ENCODE measurements around the gene INSYN1.
"Not testable (repeated sequence)": the region's sequence is repeated elsewhere in the genome, so short reads cannot be mapped to it uniquely, and the experiment has no call there.

Gene INSYN1, protein sequence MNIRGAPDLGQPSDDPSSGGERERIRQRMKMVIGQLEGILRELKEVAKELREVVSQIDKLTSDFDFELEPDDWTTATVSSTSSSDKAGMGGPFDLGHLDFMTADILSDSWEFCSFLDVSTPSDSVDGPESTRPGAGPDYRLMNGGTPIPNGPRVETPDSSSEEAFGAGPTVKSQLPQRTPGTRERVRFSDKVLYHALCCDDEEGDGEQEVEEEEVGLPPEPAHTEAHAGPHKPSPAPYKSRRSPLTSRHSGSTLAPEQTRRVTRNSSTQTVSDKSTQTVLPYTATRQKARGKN

DNA sequence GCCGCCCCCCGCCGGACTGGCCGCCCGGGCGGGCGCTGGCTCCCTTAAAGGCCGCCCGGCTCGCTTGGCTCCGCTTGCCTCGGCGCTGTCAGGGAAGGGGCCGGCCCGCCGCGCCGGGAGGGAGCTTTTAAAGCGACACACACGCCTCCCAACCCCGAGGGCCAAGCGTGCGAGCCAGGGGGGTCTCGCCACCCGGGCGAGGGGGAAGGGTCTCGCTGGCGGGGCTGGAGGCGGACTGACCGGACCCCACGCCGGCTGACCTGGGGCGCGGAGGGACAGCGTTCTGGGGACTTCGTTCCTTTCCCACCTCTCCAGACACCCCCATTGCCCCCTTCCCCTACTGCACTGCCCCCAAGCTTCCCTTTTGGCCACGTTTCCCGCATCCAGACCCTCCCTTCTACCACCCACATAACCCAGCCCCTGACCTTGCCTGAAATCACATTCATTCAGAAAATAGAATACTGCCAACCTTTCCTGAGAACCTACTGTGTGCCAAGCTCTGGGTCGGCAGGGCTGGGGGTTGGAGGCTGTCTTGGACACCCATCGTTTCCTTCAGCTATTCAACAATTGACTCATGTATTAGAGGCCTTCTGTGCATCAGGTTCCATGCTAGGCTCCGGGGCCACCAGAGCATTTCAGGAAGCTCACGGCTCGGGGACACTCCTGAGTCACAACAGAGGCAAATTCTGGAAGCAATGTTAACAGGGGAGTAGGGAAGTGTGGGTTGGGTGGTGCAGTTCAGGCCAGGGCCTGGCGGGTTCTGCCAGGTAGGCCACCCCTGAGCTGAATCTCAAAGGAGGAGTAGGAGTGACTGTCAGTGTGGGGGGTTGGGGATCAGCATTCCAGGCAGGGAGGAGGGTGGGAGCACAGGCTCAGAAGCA is at the start of gene INSYN1:
INSYN1 (minus strand) TSS at position 102 of the 881 bp plus-strand sequence. CDS start 2,221 bp downstream, outside the sequence.
- no peak for DNase-seq

DNA sequence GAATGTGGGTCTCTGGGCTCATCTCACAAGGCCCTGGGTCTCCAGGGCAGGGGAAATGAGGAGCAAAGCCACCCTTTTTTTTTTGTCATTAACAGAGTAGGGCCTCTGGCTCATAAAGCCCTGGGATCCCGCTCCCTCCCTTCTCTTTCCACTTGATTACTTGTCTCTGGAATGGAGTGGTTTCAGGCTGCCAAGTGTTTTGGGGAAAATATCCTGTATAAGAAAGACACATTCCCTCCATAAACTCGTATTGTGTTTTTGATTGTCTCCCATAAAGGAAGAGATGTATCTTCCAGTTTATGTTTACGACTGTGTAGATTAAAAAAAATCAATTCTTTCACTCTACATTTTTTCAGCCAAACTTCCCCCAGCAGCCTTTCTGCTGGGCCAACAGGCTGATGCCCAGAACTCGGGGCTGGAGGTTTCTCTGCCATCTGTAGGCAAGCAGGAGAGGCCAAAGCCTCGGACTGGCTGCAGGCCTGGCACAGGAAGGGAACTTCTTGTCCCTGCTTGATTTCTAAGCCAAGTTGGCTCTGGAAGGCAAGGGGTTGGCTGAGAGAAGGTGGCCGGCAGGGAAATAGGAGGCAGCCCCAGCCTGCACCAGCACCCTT is 49.4 kb upstream of the INSYN1 start:
- no peak for DNase-seq

DNA sequence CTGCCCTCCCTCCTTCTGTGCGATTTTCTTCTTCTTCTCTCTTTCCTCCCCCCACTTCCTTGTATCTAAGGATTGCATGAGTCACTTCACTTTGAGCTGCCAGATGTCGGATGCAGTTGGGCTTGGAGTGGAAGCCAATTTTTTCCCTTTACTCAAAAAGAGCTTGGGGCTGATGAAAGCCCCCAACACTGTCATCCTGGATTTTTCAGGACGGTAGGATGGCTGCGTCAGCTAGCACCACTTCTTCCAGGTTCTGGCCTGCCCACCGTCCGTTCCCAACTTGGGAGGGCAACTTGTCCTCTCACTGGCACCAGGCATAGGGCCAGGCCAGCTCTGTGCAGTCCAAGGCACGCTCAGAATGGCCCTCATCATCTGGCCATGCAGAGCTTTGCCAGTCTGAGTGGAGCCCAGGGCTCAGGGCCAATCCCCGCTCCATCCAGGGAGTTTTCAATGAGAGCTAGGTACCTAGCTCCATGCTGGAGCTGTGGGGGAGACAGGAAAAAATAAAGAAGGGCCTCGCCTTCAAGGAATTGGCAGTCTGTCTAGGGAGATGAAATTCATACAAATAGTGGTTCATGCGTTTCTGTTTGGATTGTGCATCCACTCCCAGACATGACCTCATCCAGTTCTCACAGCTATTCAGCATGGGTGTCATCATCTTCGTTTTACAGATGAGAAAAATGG is 47.7 kb upstream of the INSYN1 start:
- no peak for DNase-seq

DNA sequence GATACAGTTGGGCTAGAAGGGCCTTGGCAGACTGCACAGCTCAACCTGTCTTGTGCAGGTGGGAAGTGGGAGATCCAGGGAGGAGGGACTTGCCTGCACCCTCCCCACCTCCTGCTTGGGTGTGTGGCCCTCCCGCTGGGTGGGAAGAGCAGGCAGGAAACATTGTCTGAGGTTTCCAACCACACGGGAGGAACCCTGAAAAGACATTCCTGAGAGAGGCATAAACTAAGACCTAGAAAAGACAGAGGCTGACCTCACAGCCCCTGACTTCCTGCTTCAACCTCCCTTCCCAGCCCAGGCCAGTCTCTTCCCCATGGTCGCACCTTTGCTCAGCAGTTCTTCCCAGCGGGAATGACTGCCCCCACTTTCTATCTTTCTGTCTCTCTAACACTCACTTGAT is 46.3 kb upstream of the INSYN1 start:
- DNase-seq = no peak

DNA sequence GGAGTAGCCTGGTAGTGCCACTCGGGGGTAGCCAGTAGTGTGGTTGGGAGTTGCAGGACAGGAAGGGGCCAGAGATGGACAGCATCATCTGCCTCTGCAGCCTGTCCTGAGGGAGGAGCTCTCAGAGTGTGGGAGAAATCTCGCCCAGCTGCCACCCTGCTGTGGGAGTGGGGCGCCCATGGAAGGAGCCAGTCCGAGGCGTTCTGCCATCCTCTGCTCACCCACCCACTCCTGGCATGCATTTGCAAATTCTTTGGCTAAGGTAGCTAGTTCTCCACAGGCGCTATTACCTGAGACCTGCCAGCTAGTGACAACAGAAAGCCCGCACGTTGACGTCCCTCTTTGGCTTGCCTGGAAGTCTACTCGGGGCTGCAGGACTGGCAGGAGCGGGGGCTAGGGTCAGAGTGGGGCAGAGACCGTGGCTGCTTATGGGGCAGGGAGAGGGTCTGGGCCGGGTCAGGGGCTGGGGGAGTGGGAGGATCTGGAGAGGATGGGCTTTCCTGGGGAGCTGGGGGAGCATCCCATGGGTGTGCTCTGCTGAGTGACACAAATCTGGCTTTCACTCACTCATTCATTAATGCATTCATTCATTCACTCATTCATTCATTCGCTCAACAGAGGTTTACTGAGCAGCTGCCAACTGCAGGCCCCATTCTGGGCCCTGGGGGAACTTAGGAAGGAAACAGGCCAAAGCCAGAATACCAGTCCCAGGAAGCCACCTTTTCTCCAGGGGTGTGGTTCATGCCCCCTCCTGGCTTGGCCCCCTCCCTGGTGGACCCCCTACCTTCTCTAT is 44.4 kb upstream of the INSYN1 start:
- DNase-seq = no peak

DNA sequence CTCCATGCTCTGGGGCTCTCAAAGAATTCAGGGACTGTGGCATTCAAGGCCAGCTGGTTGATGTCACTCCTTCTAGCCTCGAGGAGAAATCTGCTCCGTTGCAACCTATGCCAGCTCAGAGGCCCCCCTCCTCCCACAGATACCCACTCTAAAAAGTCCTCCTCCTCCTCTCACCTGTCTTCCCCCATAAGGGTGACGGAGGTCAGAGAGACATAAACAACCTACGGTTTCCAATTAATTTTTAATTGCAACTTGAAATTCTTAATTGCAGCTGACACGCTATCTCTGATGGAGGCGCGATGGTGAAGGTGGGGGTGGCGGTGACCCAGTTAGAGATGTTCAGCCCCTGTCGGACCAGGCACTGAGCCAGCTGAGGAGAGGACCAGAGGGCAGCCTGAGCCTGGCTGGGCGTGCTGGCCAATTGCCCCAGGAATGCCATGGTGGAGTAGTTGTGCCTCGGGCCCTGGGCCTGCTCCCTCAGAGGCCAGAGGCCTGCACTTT is 43.2 kb upstream of the INSYN1 start:
- DNase-seq = no peak

DNA sequence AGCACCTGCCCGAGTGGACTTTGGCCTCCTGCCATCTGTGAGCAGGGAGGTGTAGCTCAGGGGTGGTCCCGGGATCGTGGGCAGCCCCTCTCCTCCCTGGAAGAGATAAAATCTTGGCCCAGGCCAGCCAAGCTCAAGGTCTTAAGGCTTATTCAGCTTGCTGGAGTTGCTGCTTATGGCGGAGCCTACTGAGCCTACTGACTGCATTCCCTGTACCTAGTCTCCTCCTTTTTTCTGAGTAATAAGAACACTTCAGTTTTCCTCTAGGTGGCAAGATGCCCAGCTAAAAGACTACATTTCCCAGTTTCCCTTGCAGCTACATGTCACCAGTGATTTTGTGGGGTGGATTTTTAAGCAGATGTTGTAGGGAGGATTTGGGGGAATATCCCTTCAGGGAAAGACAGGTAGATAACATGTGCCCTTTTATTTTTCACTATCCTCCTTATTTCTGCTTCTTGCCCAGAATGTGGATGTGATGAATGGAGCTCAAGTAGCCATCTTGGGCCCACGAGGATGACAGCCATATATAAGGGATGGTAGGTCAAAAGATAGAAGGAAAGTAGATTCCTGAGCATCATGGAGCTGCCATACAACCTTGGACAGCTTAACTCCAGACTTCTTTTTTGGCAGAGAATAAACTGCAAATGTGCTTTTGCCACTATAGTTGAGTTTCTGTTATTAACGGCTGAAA is 41.4 kb upstream of the INSYN1 start:
- no peak for DNase-seq

DNA sequence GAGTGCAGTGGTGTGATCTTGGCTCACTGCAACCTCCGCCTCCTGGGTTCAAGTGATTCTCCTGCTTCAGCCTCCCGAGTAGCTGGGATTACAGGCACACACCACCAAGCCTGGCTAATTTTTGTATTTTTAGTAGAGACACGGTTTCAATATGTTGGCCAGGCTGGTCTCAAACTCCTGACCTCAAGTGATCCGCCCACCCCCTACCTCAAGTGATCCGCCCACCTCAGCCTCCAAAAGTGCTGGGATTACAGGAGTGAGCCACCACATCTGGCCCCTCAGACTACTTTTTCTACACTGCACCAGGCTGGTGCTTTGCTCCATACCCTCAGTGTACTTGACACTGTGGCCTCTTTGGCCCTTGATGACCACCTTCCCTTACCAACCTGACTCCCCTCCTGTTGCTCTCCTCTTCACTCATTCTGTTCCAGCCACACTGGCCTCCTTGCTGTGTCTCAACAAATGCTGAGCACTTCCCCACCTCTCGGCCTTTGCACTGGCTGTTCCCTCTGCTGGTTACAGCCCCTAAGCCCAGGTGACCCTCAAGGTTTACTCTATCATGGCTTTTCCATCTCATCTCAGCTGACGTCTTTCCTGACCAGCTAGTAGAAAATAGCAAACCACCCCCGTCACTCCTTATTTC is 39.9 kb upstream of the INSYN1 start:
- DNase-seq = not testable (repeated sequence)

DNA sequence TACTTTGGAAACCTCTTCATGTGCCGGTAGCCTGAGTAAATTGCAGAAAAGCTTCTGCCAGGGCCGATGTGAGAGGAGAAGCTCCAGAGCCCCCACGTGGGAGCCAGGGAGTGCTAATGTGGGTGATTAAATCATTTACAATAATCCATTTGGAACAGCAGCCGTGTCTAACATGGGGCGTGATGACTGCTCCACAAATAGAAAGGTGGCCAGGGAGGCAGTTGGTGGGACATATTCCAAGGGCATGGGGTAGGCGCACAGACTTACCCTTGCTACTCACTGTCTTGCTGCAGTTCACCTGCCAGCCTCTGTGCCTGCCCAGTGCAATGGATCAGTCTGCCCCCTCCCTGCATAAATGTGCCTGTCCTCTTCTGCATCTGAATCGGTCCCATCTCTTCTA is 39.3 kb upstream of the INSYN1 start:
- DNase-seq = no peak

DNA sequence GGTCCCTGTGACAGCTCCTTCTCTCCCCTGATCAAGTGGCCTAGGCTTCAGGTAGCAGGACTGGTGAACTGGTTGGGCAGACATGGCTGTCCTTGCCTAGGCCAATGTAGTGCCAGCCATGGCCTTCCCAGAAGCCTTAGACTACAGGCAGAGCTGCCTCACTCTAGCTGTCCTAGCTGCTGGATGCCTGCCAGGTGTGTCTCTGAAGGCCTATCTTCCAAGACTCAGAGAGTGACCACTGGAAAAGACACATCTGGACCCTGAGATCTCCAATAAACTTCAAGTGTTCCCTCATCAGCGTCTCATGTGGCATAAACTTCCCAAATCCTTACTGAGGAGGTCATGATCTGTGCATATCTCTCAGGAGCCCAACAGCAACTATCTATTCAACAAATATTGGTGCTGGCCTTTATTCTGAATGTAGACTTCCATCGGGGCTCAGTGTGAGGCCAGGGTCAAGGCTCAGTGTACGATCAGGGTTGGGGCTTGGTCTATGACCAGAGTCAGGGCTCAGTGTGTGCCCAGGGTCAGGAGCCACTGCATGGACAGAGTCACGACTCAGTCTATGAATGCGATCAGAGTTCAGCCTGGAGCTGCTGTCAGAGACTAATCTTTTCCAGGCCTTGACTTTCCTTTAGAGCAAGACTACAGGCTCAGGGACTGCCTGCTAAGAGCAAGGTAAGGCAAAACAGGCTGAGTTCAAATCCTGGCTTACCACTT is 36.5 kb upstream of the INSYN1 start:
- DNase-seq = no peak

DNA sequence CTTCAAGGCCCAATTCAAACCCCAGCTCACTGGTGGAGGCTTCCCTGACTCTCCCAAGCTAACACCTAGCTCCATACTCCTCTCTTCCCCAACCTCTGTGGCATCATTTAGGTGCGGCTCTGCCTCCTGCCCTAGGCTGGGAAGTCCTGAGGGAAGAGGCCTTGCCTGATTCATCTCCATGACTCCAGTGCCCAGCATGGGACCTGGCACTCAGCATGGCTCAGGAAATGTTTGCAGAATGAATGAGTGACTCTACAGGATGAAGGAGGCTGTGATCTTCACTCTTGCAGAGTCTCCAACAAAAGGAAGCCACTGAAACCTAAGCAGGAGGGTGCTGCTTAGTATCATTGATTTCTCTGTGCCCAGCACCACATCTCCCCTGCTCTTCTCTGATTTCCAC is 34.5 kb upstream of the INSYN1 start:
- no peak for DNase-seq

DNA sequence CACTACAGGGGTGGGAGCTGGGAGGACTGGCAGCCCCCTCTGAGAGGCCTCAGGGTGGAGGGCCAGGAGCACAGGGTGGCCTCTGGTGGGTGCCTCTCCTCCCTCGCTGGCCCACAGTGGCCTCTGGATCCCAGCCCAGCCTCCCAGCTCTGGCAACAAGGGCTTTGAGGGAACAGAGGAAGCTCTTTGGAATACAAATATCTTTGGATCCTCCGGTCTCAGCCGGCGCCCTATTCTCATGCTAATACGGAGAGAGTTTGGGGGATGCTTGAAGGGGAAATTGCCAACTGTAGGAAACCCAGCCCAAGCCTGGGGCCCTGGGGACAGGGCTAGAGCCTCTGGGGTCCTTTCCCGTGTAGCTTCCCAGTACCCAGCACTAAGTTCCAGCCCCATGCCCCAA is 33.4 kb upstream of the INSYN1 start:
- DNase-seq = no peak

DNA sequence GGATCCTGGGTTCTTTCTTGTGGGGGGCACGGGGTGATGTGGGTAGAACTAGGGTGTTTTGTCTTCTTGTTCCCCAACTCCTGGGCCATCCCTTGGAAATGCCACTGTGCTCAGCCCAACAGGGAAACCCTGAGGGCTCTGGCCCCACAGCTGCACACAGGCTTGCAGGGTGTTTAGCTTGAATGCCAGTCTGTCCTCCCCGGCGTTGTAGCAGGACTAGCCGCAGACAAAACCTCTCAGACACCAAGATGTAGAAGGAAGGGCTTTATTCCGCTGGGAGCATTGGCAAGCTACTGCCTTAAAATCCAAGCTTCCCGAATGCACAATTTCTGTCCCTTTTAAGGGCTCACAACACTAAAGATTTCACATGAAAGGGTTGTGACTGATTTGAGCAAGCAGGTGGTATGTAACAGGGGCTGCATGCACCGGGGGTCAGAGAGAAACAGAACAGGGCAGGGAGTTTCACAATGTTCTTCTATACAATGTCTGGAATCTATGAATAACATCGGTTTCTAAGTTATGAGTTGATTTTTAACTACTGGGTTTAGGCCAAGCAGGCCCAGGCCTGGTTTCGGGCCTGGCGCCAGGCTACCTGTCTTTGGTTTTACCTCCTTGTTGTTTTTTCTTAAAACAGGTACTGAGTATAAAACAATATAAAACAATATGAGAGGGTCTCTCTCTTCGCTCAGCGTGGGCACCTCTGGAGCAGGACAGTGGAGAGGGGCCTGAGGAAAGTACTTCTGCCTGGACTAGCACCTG is 32.3 kb upstream of the INSYN1 start:
- not testable (repeated sequence) for DNase-seq

DNA sequence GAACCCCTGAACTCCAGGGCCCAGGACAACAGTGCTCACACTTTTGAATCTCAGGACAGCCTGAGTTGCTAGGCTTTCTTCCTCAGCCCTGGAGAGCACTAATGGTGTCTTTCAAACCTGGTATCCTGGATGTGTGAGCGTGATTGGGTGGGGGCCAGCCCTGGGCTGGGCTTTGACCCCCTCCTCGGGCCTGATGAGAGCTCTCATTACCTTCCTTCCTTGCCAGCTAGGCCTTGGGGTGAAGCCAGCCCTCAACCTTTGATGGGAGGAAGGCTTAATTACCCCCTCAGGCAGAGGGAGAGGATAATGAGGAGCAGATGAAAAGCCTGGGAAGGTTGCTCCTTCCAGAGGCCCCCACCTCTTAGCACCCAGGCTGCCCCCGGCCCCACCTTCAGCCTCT is 31.1 kb upstream of the INSYN1 start:
- DNase-seq = no peak

DNA sequence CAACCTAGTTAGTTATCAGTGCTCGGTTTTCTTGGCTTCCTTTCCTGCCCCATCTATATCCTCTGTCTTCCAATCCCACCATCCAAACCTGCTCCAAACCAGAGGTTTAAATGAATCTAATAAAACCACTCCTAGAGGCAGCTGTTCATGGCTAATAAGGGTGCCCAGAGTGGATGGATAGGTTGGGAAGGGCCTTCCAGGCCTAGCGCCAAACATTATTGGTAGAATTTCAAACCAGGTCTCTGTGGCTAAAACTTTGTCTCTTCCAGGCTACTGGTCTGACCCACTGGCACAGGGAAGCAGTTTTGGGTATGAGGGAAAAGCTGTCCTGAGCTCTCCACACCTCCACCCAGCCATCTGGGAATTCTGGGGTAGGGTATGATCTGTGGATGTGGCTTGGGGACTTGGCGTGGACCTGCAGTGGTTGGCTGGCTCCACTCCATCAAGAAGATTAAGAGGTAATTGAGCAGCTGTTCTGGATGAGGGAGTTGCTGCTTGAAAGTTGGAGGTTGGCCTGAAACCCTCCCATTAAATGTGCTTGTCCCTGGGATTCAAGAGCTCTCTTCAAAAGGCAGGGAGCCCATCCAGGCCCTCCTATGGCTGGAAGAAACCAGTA is 29.3 kb upstream of the INSYN1 start:
- DNase-seq = no peak

DNA sequence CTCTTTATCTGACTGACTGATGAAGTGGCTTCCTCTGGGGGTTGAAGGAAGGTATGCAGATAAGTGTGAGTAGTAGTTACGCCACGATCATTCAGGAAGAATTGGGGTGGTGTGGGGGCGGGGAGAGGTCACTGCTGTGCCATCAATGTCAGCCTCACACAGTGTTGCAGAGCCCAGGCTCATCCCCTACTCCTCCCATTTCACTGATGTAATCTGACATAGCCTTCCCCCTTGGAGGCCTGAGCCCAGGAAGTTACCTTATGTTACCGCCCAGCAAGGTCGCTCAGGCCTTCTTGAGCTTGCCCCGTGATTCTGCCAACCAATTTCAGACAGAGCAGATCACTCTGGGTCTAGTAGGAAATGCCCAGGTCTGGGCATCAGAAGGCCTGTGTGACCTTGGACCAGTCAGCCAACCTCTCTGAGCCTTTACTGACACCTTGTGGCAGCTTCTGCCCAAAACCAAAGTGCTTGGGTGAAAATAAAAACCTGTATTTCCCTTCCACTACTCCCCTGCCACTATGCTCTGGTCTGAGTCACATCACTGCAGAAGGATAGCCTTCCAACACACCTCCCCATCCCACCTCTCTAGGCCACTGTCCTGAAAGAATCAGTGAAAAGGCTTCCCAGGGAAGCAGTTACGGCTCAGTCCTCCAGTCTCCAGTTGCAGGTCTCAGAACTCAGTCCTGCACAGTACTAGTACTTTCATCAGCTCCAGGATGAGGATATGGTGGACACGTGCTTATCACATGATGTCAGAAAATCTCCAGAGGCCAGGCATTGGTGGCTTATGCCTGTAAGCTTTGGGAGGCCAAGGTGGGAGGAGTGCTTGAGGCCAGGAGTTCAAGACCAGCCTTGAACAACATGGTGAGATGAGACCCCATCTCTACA is 28.1 kb upstream of the INSYN1 start:
- no peak for DNase-seq

DNA sequence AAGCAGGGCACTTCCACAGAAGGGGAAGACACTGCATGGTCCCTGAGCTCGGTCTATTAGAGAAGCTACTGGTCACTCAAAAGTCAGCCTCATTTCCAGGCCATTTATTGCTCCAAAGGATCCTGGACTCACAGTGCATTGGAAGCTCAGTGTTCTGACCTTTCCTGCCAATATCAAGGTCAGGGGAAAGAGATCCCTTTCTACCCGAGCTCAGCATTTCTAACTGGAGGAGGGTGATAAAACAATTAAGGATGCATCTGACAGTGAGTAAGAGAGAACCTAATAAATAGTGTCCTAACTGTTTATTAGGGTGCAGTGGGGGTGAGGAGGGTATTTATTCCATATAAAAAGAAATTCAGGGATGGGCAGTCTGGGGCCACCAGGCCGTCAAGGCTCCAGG is 26.8 kb upstream of the INSYN1 start:
- no peak for DNase-seq

DNA sequence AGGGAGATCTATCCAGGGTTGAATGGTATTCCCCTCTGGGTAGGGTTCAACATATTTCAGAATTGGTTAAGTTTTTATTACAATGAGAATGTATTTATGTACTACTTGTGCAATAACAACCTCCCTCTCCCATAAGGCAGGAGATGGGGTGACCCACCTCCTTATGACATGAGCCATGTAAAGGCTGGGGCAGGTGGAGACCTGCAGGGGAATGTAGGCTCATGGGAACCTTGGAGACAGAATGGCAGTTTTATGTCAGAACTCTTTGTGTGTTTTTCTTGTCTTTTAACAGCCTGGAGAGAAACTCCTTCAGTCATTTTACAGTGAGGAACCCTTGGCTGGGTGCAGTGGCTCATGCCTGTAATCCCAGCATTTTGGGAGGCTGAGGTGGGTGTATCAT is 24.6 kb upstream of the INSYN1 start:
- DNase-seq = no peak

All from stimulated activated CD4-positive, alpha-beta T cell treated with anti-CD3 and anti-CD28 coated beads, Interleukin-4, amount 100 ng/mL, for 1 hour (primary cell).